DMS53 (cell line): Measurements from ENCODE around the gene SOBP.

ENCODE experiments used
- DNase-seq: peaks from one replicate; lab custom pipeline; 2025; lab: John Stamatoyannopoulos, UW

The SOBP gene

GRCh38 chr6:107689951-107690642 lies 200.2 kb downstream of the SOBP start:
- no peak for DNase-seq

- no peak for DNase-seq
Observed at GRCh38 chr6:107690643-107691061, 200.7 kb downstream of the SOBP start.

GRCh38 chr6:107691062-107691751 lies 201.3 kb downstream of the SOBP start:
- no peak for DNase-seq

GRCh38 chr6:107692351-107692750 lies 202.4 kb downstream of the SOBP start:
- DNase-seq: no peak

GRCh38 chr6:107695061-107695720 lies 205.3 kb downstream of the SOBP start:
- no peak for DNase-seq

GRCh38 chr6:107697682-107698081 lies 207.8 kb downstream of the SOBP start:
- DNase-seq: no peak

- peak; percentile 55 for DNase-seq
Observed at GRCh38 chr6:107698146-107698545, 208.2 kb downstream of the SOBP start.

- no peak for DNase-seq
Observed at GRCh38 chr6:107699254-107699653, 209.3 kb downstream of the SOBP start.

GRCh38 chr6:107699697-107700325 lies 209.9 kb downstream of the SOBP start:
- no peak for DNase-seq

- no peak for DNase-seq
Observed at GRCh38 chr6:107703606-107704005, 213.7 kb downstream of the SOBP start.

GRCh38 chr6:107704347-107705013 lies 214.6 kb downstream of the SOBP start:
- DNase-seq: peak; percentile 52

GRCh38 chr6:107706516-107707115 lies 216.7 kb downstream of the SOBP start:
- no peak for DNase-seq

- peak; percentile 55 for DNase-seq
Observed at GRCh38 chr6:107707346-107708275, 217.7 kb downstream of the SOBP start.

- no peak for DNase-seq
Observed at GRCh38 chr6:107708435-107708834, 218.5 kb downstream of the SOBP start.

- DNase-seq: no peak
Observed at GRCh38 chr6:107709341-107709740, 219.4 kb downstream of the SOBP start.
